ENCODE data around the gene CCL17. TPM values are rescaled to one million over a fixed set of nuclear protein-coding genes. Genes with fewer than 3 reads are reported as not detected.

Gene CCL17
- polyA plus RNA-seq, 2 donors = 1.1 to 7.6 TPM

- 80 to 87% methylated on average over 5 of the region's 5 CpGs for WGBS, 2 donors
- H3K27ac ChIP-seq (ENCODE audit: low read depth in 2 of 2, low read length in 1 of 2) = no peak overlapping the region
Measured at GRCh38 chr16:57386381-57386951, 18.1 kb upstream of the CCL17 start.

DNA sequence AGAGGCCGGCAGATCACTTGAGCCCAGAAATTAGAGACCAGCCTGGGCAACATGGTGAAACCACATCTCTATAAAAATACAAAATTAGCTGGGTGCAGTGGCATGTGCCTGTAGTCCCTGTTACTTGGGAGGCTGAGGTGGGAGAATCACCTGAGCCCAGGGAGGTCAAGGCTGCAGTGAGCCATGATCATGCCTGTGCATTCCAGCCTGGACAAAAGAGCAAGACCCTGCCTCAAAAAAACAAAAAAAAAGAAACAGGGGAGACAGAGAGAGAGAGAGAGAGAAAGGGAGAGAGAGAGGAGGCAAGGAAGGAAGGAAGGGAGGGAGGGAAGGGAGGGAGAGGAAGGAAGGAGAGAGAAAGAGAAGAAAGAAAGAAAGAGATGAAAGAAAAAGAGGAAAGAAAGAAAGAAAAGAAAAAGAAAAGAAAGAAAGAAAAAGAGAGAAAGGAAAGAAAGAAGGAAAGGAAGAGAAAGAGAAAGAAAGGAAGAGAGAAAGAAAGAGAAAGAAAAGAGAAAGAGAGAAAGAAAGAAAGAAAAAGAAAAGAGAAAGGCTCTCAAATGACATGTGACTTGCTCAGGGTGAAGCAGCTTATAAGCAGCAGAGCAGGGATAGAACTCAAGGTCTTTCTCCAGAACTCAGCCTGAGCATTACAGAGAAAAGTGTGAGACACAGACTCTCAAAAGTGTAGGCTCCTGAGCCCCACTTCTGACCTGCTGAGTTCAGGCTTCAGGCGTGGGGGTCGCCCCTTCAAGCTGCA lies 16.8 kb upstream of the CCL17 start:
- Histone ChIP-seq H3K4me1 (ENCODE audit: control insufficient read depth in 2 of 2, insufficient read depth in 2 of 2, low read length in 1 of 2) (peaks cover 6 to 18% of the 10 kb centered on the region in 2 donors), H3K4me3 (ENCODE audit: low read depth in 1 of 2, low read length in 2 of 2) (no peak overlapping the region), H3K27ac (ENCODE audit: low read depth in 2 of 2, low read length in 1 of 2) (peak overlapping the region in 1 of 2 donors; percentile 34), H3K36me3 (ENCODE audit: control insufficient read depth in 2 of 2, insufficient read depth in 2 of 2, low read length in 1 of 2) (no peaks in the 10 kb centered on the region), H3K27me3 (ENCODE audit: control insufficient read depth in 1 of 2, insufficient read depth in 2 of 2, low read length in 2 of 2) (no peaks in the 10 kb centered on the region), H3K9me3 (ENCODE audit: control insufficient read depth in 2 of 2, insufficient read depth in 1 of 2, low read depth in 1 of 2, low read length in 1 of 2) (no peaks in the 10 kb centered on the region)
- 62 to 69% methylated on average over 3 of the region's 3 CpGs for WGBS, 2 donors

More at GRCh38 chr16:57386381-57386951, 18.1 kb upstream of the CCL17 start:
- no peak overlapping the region for H3K4me3 ChIP-seq (ENCODE audit: low read depth in 1 of 2, low read length in 2 of 2)
- no peaks in the 10 kb centered on the region for H3K27me3 ChIP-seq (ENCODE audit: control insufficient read depth in 1 of 2, insufficient read depth in 2 of 2, low read length in 2 of 2)
- H3K36me3 ChIP-seq (ENCODE audit: control insufficient read depth in 2 of 2, insufficient read depth in 2 of 2, low read length in 1 of 2) = peaks cover 0 to 8% of the 10 kb centered on the region in 2 donors
- H3K9me3 ChIP-seq (ENCODE audit: control insufficient read depth in 2 of 2, insufficient read depth in 1 of 2, low read depth in 1 of 2, low read length in 1 of 2) = no peaks in the 10 kb centered on the region
- peaks cover 6 to 15% of the 10 kb centered on the region in 2 donors for H3K4me1 ChIP-seq (ENCODE audit: control insufficient read depth in 2 of 2, insufficient read depth in 2 of 2, low read length in 1 of 2)

- H3K27me3 ChIP-seq (ENCODE audit: control insufficient read depth in 1 of 2, insufficient read depth in 2 of 2, low read length in 2 of 2) = no peaks in the 10 kb centered on the region
- no peaks in the 10 kb centered on the region for H3K9me3 ChIP-seq (ENCODE audit: control insufficient read depth in 2 of 2, insufficient read depth in 1 of 2, low read depth in 1 of 2, low read length in 1 of 2)
- no peak overlapping the region for H3K4me3 ChIP-seq (ENCODE audit: low read depth in 1 of 2, low read length in 2 of 2)
- peaks cover 6 to 14% of the 10 kb centered on the region in 2 donors for H3K4me1 ChIP-seq (ENCODE audit: control insufficient read depth in 2 of 2, insufficient read depth in 2 of 2, low read length in 1 of 2)
- no peaks in the 10 kb centered on the region for H3K36me3 ChIP-seq (ENCODE audit: control insufficient read depth in 2 of 2, insufficient read depth in 2 of 2, low read length in 1 of 2)
- peak overlapping the region in 1 of 2 donors; percentile 34 for H3K27ac ChIP-seq (ENCODE audit: low read depth in 2 of 2, low read length in 1 of 2)
- 49 to 58% methylated on average over 7 of the region's 7 CpGs for WGBS, 2 donors
Measured at GRCh38 chr16:57388359-57389086, 16.0 kb upstream of the CCL17 start.

GRCh38 chr16:57389087-57389468 lies 15.5 kb upstream of the CCL17 start:
- peaks cover 6 to 13% of the 10 kb centered on the region in 2 donors for H3K4me1 ChIP-seq (ENCODE audit: control insufficient read depth in 2 of 2, insufficient read depth in 2 of 2, low read length in 1 of 2)

DNA sequence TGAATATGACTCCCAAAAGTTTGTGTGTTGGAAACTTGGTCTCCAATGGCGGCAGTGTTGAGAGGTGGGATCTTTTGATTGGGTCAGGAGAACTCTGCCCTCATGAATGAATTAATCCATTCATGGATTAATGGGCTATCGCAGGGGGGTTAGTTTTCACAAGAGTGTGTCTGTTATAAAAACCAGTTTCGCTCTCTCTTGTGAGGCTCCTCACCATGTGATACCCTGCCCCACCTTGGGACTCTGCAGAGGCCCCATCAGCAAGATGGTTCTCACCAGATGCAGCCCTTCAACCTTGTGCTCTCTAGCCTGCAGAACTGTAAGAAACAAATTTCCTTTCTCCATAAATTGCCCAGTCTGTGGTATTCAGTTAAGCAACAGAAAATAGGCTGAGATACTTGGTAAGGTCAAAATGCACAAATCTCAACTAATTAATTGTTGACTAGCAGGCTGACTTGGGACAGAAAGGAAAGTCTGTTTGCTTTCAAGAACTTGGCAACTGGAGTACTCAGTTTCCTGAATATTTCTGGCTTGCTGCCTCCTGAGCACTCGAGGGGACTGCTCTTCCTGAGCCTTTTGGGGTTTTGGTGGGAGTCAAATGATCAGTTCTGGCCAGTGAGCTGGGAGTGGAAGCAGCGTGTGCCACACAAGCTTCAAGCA lies 13.8 kb upstream of the CCL17 start:
- H3K4me1 ChIP-seq (ENCODE audit: control insufficient read depth in 2 of 2, insufficient read depth in 2 of 2, low read length in 1 of 2) = peaks cover 2 to 22% of the 10 kb centered on the region in 2 donors
- no peak overlapping the region for H3K4me3 ChIP-seq (ENCODE audit: low read depth in 1 of 2, low read length in 2 of 2)
- H3K9me3 ChIP-seq (ENCODE audit: control insufficient read depth in 2 of 2, insufficient read depth in 1 of 2, low read depth in 1 of 2, low read length in 1 of 2) = no peaks in the 10 kb centered on the region
- no peak overlapping the region for H3K27ac ChIP-seq (ENCODE audit: low read depth in 2 of 2, low read length in 1 of 2)
- no peaks in the 10 kb centered on the region for H3K36me3 ChIP-seq (ENCODE audit: control insufficient read depth in 2 of 2, insufficient read depth in 2 of 2, low read length in 1 of 2)
- 65 to 69% methylated on average over 5 of the region's 5 CpGs for WGBS, 2 donors
- no peaks in the 10 kb centered on the region for H3K27me3 ChIP-seq (ENCODE audit: control insufficient read depth in 1 of 2, insufficient read depth in 2 of 2, low read length in 2 of 2)

More at GRCh38 chr16:57389087-57389468, 15.5 kb upstream of the CCL17 start:
- no peak overlapping the region for H3K4me3 ChIP-seq (ENCODE audit: low read depth in 1 of 2, low read length in 2 of 2)
- no peaks in the 10 kb centered on the region for H3K9me3 ChIP-seq (ENCODE audit: control insufficient read depth in 2 of 2, insufficient read depth in 1 of 2, low read depth in 1 of 2, low read length in 1 of 2)
- no peak overlapping the region for H3K27ac ChIP-seq (ENCODE audit: low read depth in 2 of 2, low read length in 1 of 2)
- no peaks in the 10 kb centered on the region for H3K27me3 ChIP-seq (ENCODE audit: control insufficient read depth in 1 of 2, insufficient read depth in 2 of 2, low read length in 2 of 2)
- H3K36me3 ChIP-seq (ENCODE audit: control insufficient read depth in 2 of 2, insufficient read depth in 2 of 2, low read length in 1 of 2) = no peaks in the 10 kb centered on the region
- WGBS, 2 donors = 88 to 91% methylated on average over 3 of the region's 3 CpGs

DNA sequence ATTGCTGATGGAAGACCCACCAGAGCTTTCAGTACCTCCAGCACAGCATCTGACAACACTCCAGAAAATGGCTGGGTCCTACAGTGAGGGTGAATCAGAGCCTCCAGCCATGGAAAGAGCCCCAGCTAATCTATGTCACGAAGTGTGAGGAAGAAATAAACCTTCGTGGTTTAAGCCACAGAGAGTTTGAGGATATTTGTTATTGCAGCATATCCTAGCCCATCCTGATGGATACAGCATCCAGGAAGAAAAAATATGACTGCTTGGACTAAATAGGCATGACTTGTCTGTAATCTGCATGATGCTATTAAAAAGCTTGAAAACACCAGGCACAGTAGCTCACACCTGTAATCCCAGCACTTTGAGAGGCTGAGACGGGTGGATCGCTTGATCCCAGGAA lies 13.3 kb upstream of the CCL17 start:
- 75% methylated on average over 4 of the region's 4 CpGs for WGBS, 2 donors
- Histone ChIP-seq H3K4me1 (ENCODE audit: control insufficient read depth in 2 of 2, insufficient read depth in 2 of 2, low read length in 1 of 2) (peaks cover 2 to 21% of the 10 kb centered on the region in 2 donors), H3K27me3 (ENCODE audit: control insufficient read depth in 1 of 2, insufficient read depth in 2 of 2, low read length in 2 of 2) (no peaks in the 10 kb centered on the region), H3K4me3 (ENCODE audit: low read depth in 1 of 2, low read length in 2 of 2) (no peak overlapping the region), H3K27ac (ENCODE audit: low read depth in 2 of 2, low read length in 1 of 2) (peak overlapping the region in 1 of 2 donors; percentile 14), H3K36me3 (ENCODE audit: control insufficient read depth in 2 of 2, insufficient read depth in 2 of 2, low read length in 1 of 2) (no peaks in the 10 kb centered on the region), H3K9me3 (ENCODE audit: control insufficient read depth in 2 of 2, insufficient read depth in 1 of 2, low read depth in 1 of 2, low read length in 1 of 2) (no peaks in the 10 kb centered on the region)

GRCh38 chr16:57391708-57392107 lies 12.9 kb upstream of the CCL17 start:
- Histone ChIP-seq H3K27ac (ENCODE audit: low read depth in 2 of 2, low read length in 1 of 2) (peak overlapping the region; percentile 40 to 75), H3K4me1 (ENCODE audit: control insufficient read depth in 2 of 2, insufficient read depth in 2 of 2, low read length in 1 of 2) (peaks cover 2 to 20% of the 10 kb centered on the region in 2 donors), H3K27me3 (ENCODE audit: control insufficient read depth in 1 of 2, insufficient read depth in 2 of 2, low read length in 2 of 2) (no peaks in the 10 kb centered on the region), H3K36me3 (ENCODE audit: control insufficient read depth in 2 of 2, insufficient read depth in 2 of 2, low read length in 1 of 2) (no peaks in the 10 kb centered on the region), H3K4me3 (ENCODE audit: low read depth in 1 of 2, low read length in 2 of 2) (no peak overlapping the region), H3K9me3 (ENCODE audit: control insufficient read depth in 2 of 2, insufficient read depth in 1 of 2, low read depth in 1 of 2, low read length in 1 of 2) (no peaks in the 10 kb centered on the region)
- 75 to 82% methylated on average over 5 of the region's 5 CpGs for WGBS, 2 donors

GRCh38 chr16:57392694-57393093 lies 11.9 kb upstream of the CCL17 start:
- no peaks in the 10 kb centered on the region for H3K9me3 ChIP-seq (ENCODE audit: control insufficient read depth in 2 of 2, insufficient read depth in 1 of 2, low read depth in 1 of 2, low read length in 1 of 2)
- no peak overlapping the region for H3K4me3 ChIP-seq (ENCODE audit: low read depth in 1 of 2, low read length in 2 of 2)
- peak overlapping the region; percentile 76 to 80 for H3K27ac ChIP-seq (ENCODE audit: low read depth in 2 of 2, low read length in 1 of 2)
- peaks cover 0 to 19% of the 10 kb centered on the region in 2 donors for H3K4me1 ChIP-seq (ENCODE audit: control insufficient read depth in 2 of 2, insufficient read depth in 2 of 2, low read length in 1 of 2)
- 38 to 57% methylated on average over 1 of the region's 1 CpG for WGBS, 2 donors
- H3K27me3 ChIP-seq (ENCODE audit: control insufficient read depth in 1 of 2, insufficient read depth in 2 of 2, low read length in 2 of 2) = no peaks in the 10 kb centered on the region
- no peaks in the 10 kb centered on the region for H3K36me3 ChIP-seq (ENCODE audit: control insufficient read depth in 2 of 2, insufficient read depth in 2 of 2, low read length in 1 of 2)

DNA sequence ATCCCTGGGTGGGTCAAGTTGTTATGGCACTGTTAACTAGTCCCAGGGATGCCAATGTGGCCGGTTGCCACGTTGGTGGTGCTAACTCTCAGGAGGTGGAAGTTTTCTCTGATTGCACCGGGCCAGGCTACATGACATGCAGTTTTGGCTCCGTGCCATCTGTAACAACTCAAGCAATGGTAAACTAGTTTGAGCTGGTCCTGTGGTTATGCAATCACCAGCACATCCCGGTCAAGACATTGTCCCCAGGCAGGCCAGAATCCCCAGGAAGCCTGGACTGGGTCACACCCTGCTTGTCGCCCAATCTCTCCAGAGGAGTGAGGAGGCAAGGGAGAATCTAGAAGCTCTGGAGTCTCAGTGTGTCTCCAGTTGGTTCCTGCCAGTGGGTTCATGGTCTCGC lies 10.1 kb upstream of the CCL17 start:
- Histone ChIP-seq H3K9me3 (ENCODE audit: control insufficient read depth in 2 of 2, insufficient read depth in 1 of 2, low read depth in 1 of 2, low read length in 1 of 2) (no peaks in the 10 kb centered on the region), H3K27me3 (ENCODE audit: control insufficient read depth in 1 of 2, insufficient read depth in 2 of 2, low read length in 2 of 2) (no peaks in the 10 kb centered on the region), H3K4me1 (ENCODE audit: control insufficient read depth in 2 of 2, insufficient read depth in 2 of 2, low read length in 1 of 2) (peaks cover 0 to 15% of the 10 kb centered on the region in 2 donors), H3K36me3 (ENCODE audit: control insufficient read depth in 2 of 2, insufficient read depth in 2 of 2, low read length in 1 of 2) (no peaks in the 10 kb centered on the region), H3K4me3 (ENCODE audit: low read depth in 1 of 2, low read length in 2 of 2) (no peak overlapping the region), H3K27ac (ENCODE audit: low read depth in 2 of 2, low read length in 1 of 2) (peak overlapping the region; percentile 80 to 90)
- 42 to 52% methylated on average over 7 of the region's 7 CpGs for WGBS, 2 donors
